ENCODE measurements around the gene GALNT5. TPM values are rescaled to one million over a fixed set of nuclear protein-coding genes. Genes with fewer than 3 reads are reported as not detected.

The GALNT5 gene
- total RNA-seq, 1 experiment from 2014 or later: not detected

DNA sequence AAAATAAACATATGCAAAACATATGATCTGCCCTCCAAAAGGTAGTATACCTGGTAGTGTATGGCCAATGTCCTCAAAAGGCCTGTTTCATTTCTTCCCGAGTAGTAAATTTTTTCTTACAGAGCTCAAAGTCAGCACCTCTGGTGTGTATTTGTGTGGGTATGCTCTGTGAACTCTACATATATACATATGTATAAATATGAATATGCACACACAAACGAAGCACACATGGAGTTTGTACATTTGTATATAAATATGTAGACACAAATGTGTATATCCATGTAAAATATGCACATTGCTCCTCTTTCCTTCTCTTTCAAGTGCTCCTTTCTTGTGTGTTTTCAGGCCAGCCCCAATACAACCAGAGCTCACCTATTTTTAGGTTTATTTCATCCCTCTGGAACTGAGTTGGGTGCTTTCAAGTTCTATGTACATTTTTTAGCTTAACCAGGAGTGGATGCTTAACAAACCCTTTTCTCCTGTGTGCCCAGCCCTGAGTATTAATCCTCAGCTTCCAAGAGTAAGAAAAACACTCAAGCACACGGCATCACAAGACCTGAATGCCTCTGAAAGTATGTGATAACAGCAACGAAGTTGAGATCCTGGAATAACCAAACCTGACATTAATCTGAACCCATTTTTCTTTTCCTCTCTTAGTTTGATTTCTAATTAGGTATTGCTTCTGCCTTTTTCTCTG lies 12.2 kb upstream of the GALNT5 start:
- Histone ChIP-seq H3K4me1 (ENCODE audit: low read length) (no peaks in the 10 kb centered on the region), H3K27me3 (ENCODE audit: low read length) (no peaks in the 10 kb centered on the region), H3K36me3 (ENCODE audit: insufficient read depth, low read length) (no peaks in the 10 kb centered on the region), H2AFZ (ENCODE audit: low read length) (no peak overlapping the region), H3K79me2 (ENCODE audit: low read length) (no peaks in the 10 kb centered on the region), H4K20me1 (ENCODE audit: insufficient read depth, low read depth, low read length) (no peaks in the 10 kb centered on the region), H3K9me2 (replicated peaks; ENCODE audit: insufficient read depth, low read length) (no peaks in the 10 kb centered on the region), H3K9ac (ENCODE audit: low read length) (no peak overlapping the region), H3K4me2 (ENCODE audit: low read depth, low read length, poor library complexity, severe bottlenecking) (no peak overlapping the region), H3K9me3 (ENCODE audit: low read length) (no peaks in the 10 kb centered on the region), H3K27ac (ENCODE audit: low read length) (no peak overlapping the region), H3K4me3 (ENCODE audit: low read length) (no peak overlapping the region)
- no peak for DNase-seq

DNA sequence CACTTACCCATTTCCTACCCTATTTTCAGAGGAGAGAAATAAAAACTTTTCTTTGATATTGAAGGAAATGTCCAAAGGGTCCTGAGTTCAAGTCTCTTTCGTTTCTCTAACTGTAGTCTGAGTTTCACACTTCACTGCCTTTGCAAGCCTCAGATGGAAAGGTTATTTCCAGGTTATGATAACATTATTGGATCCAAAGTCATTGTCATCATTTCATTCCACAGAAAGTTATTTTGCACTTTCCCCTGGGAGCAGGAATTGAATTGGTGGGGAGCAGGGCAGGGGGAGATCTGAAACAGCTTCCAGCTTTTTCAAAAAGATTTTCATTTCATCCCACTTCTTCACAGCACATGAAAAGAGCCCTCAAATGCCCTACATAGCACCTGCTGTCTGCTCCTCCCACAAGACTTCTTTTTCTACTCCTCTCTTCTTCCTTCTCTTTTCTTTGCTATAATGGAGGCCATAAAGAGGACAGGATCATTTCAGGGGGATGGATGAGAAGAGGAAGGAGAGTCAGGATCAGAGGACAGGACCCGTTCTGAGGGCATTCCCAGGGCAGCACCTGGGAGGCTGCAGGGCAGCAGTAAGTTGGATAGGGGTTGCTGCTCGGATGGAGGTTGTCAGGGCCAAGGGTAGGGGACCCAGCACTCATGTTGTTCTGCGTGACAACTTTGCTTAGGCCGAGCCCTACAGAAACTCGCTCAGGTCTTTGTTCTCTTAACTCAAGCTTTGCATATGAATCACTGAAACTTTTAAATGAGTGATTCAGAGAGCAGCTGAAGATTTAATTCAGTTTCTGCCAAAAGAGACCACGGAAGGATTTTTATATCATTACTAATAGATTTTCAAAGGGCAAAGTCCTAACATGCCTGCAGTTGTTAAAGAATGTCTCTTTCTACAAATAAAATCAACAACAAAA lies 11.4 kb upstream of the GALNT5 start:
- Histone ChIP-seq H3K4me2 (ENCODE audit: low read depth, low read length, poor library complexity, severe bottlenecking) (no peak overlapping the region), H3K79me2 (ENCODE audit: low read length) (no peaks in the 10 kb centered on the region), H3K36me3 (ENCODE audit: insufficient read depth, low read length) (no peaks in the 10 kb centered on the region), H3K27ac (ENCODE audit: low read length) (no peak overlapping the region), H3K4me1 (ENCODE audit: low read length) (no peaks in the 10 kb centered on the region), H3K27me3 (ENCODE audit: low read length) (no peaks in the 10 kb centered on the region), H3K4me3 (ENCODE audit: low read length) (no peak overlapping the region), H2AFZ (ENCODE audit: low read length) (no peak overlapping the region), H4K20me1 (ENCODE audit: insufficient read depth, low read depth, low read length) (no peaks in the 10 kb centered on the region), H3K9me2 (replicated peaks; ENCODE audit: insufficient read depth, low read length) (no peaks in the 10 kb centered on the region), H3K9ac (ENCODE audit: low read length) (no peak overlapping the region), H3K9me3 (ENCODE audit: low read length) (no peaks in the 10 kb centered on the region)
- no peak for DNase-seq

DNA sequence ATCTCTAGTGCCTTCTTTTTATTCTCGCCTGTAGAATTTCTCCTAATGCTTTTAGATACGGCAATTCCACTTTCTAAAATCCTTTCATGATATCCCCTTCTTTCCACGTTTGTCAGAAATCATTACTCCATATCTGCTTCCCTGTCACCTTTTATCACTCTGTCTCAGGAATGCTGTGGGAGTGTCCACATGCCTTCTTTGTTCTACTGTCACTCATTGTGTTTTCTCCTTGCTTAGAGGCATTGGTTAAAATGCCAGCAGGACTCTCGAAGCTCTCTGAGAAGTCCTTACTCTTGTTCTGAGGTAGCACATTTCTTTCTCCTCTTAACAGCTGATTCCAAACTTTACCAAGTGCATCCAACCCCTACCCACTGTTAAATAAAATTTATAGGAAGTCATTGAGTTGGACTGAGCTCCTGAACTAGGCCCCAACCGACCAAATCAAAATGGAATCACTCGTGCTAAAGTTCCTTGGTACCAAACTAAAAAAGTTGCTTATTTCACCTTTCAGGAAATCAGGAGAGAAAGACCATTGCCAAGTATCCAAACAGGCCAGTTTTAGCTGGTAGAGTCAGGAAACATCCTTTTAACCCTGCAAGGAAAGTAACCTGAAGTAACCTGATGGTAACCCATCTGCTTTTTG lies 10.6 kb upstream of the GALNT5 start:
- DNase-seq: no peak
- H2AFZ ChIP-seq (ENCODE audit: low read length): no peak overlapping the region
- no peak overlapping the region for H3K9ac ChIP-seq (ENCODE audit: low read length)
- no peak overlapping the region for H3K4me2 ChIP-seq (ENCODE audit: low read depth, low read length, poor library complexity, severe bottlenecking)
- no peaks in the 10 kb centered on the region for H3K9me2 ChIP-seq (replicated peaks; ENCODE audit: insufficient read depth, low read length)
- H3K4me1 ChIP-seq (ENCODE audit: low read length): no peaks in the 10 kb centered on the region
- H3K36me3 ChIP-seq (ENCODE audit: insufficient read depth, low read length): no peaks in the 10 kb centered on the region
- H4K20me1 ChIP-seq (ENCODE audit: insufficient read depth, low read depth, low read length): no peaks in the 10 kb centered on the region
- H3K27me3 ChIP-seq (ENCODE audit: low read length): no peaks in the 10 kb centered on the region
- H3K27ac ChIP-seq (ENCODE audit: low read length): no peak overlapping the region
- H3K79me2 ChIP-seq (ENCODE audit: low read length): no peaks in the 10 kb centered on the region
- no peak overlapping the region for H3K4me3 ChIP-seq (ENCODE audit: low read length)
- H3K9me3 ChIP-seq (ENCODE audit: low read length): no peaks in the 10 kb centered on the region

DNA sequence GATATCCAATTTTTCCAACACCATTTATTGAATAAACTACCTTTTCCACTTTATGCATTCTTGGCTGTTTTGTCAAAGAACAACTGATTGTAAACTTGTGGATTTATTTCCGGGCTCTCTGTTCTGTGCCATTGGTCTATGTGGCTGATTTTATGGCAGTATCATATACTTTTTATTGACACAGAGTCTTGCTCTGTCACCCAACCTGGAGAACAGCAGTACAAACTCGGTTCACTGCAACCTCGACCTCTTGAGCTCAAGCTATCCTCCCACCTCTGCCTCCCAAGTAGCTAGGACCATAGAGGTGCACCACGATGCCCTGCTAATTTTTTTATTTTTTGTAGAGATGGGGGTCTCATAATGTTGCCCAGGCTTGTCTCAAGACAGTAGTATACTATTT lies 6.7 kb upstream of the GALNT5 start:
- Histone ChIP-seq H3K4me3 (ENCODE audit: low read length) (no peak overlapping the region), H2AFZ (ENCODE audit: low read length) (no peak overlapping the region), H3K4me2 (ENCODE audit: low read depth, low read length, poor library complexity, severe bottlenecking) (no peak overlapping the region), H3K79me2 (ENCODE audit: low read length) (no peaks in the 10 kb centered on the region), H3K27me3 (ENCODE audit: low read length) (0 out of 2 replicates have a peak, but pooled peaks cover 3% of the 10 kb centered on the region), H3K27ac (ENCODE audit: low read length) (no peak overlapping the region), H3K9me2 (replicated peaks; ENCODE audit: insufficient read depth, low read length) (no peaks in the 10 kb centered on the region), H3K4me1 (ENCODE audit: low read length) (no peaks in the 10 kb centered on the region), H3K9me3 (ENCODE audit: low read length) (no peaks in the 10 kb centered on the region), H4K20me1 (ENCODE audit: insufficient read depth, low read depth, low read length) (no peaks in the 10 kb centered on the region), H3K36me3 (ENCODE audit: insufficient read depth, low read length) (no peaks in the 10 kb centered on the region), H3K9ac (ENCODE audit: low read length) (no peak overlapping the region)
- no peak for DNase-seq

DNA sequence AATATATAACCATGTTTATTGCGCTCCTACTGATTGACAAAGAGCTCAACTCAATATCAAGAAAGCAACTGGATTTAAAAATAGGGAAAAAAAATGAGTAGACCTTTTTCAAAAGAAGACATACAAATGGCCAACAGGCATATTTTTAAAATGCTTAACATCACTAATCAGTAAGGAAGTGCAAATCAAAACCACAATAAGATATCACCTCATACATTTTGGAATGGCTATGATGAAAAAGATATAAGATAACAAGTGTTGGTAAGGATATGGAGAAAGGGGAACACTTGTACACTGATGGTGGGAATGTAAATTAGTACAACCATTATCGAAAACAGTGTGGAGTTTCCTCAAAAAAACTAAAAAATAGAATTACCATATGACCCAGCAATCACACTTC lies 5.6 kb upstream of the GALNT5 start:
- no peak overlapping the region for H2AFZ ChIP-seq (ENCODE audit: low read length)
- H3K27ac ChIP-seq (ENCODE audit: low read length): no peak overlapping the region
- H3K27me3 ChIP-seq (ENCODE audit: low read length): 0 out of 2 replicates have a peak, but pooled peaks cover 3% of the 10 kb centered on the region
- H3K4me2 ChIP-seq (ENCODE audit: low read depth, low read length, poor library complexity, severe bottlenecking): no peak overlapping the region
- no peaks in the 10 kb centered on the region for H3K9me3 ChIP-seq (ENCODE audit: low read length)
- no peaks in the 10 kb centered on the region for H3K9me2 ChIP-seq (replicated peaks; ENCODE audit: insufficient read depth, low read length)
- H3K4me1 ChIP-seq (ENCODE audit: low read length): no peaks in the 10 kb centered on the region
- H3K9ac ChIP-seq (ENCODE audit: low read length): no peak overlapping the region
- no peaks in the 10 kb centered on the region for H4K20me1 ChIP-seq (ENCODE audit: insufficient read depth, low read depth, low read length)
- no peaks in the 10 kb centered on the region for H3K79me2 ChIP-seq (ENCODE audit: low read length)
- H3K36me3 ChIP-seq (ENCODE audit: insufficient read depth, low read length): no peaks in the 10 kb centered on the region
- DNase-seq: no peak
- H3K4me3 ChIP-seq (ENCODE audit: low read length): no peak overlapping the region

DNA sequence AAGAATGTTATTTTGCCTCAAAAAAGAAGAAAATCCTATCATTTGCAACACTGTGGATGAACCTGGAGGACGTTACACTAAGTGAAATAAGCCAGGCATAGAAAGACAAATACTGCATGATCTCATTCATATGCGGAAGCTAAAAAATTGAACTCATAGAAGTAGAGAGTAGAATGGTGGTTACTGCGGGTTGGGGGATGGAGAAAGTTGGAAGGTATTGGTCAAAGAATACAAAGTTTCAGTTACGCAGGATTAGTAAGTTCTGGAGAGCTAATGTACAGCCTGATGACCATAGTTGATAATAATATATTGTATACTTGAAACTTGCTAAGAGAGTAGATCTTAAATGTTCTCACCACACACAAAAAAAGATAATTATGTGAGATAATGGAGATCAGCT lies 5.0 kb upstream of the GALNT5 start:
- Histone ChIP-seq H3K9me3 (ENCODE audit: low read length) (no peaks in the 10 kb centered on the region), H3K4me1 (ENCODE audit: low read length) (no peaks in the 10 kb centered on the region), H2AFZ (ENCODE audit: low read length) (no peak overlapping the region), H3K9ac (ENCODE audit: low read length) (no peak overlapping the region), H3K9me2 (replicated peaks; ENCODE audit: insufficient read depth, low read length) (no peaks in the 10 kb centered on the region), H4K20me1 (ENCODE audit: insufficient read depth, low read depth, low read length) (no peaks in the 10 kb centered on the region), H3K27ac (ENCODE audit: low read length) (no peak overlapping the region), H3K4me2 (ENCODE audit: low read depth, low read length, poor library complexity, severe bottlenecking) (no peak overlapping the region), H3K27me3 (ENCODE audit: low read length) (0 out of 2 replicates have a peak, but pooled peaks cover 3% of the 10 kb centered on the region), H3K36me3 (ENCODE audit: insufficient read depth, low read length) (no peaks in the 10 kb centered on the region), H3K79me2 (ENCODE audit: low read length) (no peaks in the 10 kb centered on the region), H3K4me3 (ENCODE audit: low read length) (no peak overlapping the region)
- no peak for DNase-seq

DNA sequence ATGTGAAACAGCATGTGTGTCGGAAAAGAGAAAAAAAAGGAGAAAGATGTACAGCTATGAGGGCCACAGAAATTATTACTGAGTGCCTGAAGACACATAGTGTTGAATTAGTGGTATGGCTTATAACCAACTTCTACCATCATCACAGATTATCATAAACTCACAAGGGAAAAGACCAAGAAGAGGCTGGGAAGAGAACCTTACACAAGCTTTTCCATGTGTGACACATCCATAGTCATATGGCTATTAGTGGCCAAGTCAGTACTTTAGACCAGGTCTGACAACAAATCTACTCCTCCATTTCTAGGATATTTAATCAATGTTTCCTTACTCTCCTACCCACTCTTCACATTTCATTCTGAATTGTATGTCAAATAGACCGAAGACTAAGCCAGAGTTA lies 3.5 kb upstream of the GALNT5 start:
- Histone ChIP-seq H3K79me2 (ENCODE audit: low read length) (no peaks in the 10 kb centered on the region), H2AFZ (ENCODE audit: low read length) (no peak overlapping the region), H3K27me3 (ENCODE audit: low read length) (0 out of 2 replicates have a peak, but pooled peaks cover 3% of the 10 kb centered on the region), H3K9me2 (replicated peaks; ENCODE audit: insufficient read depth, low read length) (no peaks in the 10 kb centered on the region), H3K4me3 (ENCODE audit: low read length) (no peak overlapping the region), H3K9ac (ENCODE audit: low read length) (no peak overlapping the region), H3K4me2 (ENCODE audit: low read depth, low read length, poor library complexity, severe bottlenecking) (no peak overlapping the region), H4K20me1 (ENCODE audit: insufficient read depth, low read depth, low read length) (no peaks in the 10 kb centered on the region), H3K4me1 (ENCODE audit: low read length) (no peaks in the 10 kb centered on the region), H3K27ac (ENCODE audit: low read length) (no peak overlapping the region), H3K36me3 (ENCODE audit: insufficient read depth, low read length) (no peaks in the 10 kb centered on the region), H3K9me3 (ENCODE audit: low read length) (no peaks in the 10 kb centered on the region)
- no peak for DNase-seq

DNA sequence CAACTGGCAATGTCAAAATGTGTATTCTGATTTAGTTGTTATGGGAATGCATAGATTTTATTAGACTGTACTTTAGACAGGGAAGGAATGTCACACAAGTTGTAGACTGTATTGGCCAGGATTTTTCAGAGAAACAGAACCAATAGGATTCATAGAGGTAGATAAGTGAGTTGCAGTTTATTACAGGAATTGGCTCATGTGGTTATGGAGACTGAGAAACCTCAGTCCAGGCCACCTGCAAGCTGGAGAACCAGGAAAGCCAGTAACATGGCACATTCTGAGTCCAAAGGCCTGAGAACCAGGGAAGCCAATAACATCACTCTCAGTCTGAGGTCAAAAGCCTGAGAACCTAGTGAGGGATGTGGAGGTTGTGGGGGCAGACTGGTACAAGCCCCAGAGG lies 1.8 kb upstream of the GALNT5 start:
- no peak overlapping the region for H3K4me3 ChIP-seq (ENCODE audit: low read length)
- no peak for DNase-seq
- H3K27me3 ChIP-seq (ENCODE audit: low read length): 0 out of 2 replicates have a peak, but pooled peaks cover 3% of the 10 kb centered on the region
- H3K27ac ChIP-seq (ENCODE audit: low read length): no peak overlapping the region
- H3K9ac ChIP-seq (ENCODE audit: low read length): no peak overlapping the region
- H3K79me2 ChIP-seq (ENCODE audit: low read length): no peaks in the 10 kb centered on the region
- H3K9me3 ChIP-seq (ENCODE audit: low read length): no peaks in the 10 kb centered on the region
- H2AFZ ChIP-seq (ENCODE audit: low read length): no peak overlapping the region
- H3K9me2 ChIP-seq (replicated peaks; ENCODE audit: insufficient read depth, low read length): no peaks in the 10 kb centered on the region
- no peaks in the 10 kb centered on the region for H4K20me1 ChIP-seq (ENCODE audit: insufficient read depth, low read depth, low read length)
- H3K4me1 ChIP-seq (ENCODE audit: low read length): no peaks in the 10 kb centered on the region
- no peaks in the 10 kb centered on the region for H3K36me3 ChIP-seq (ENCODE audit: insufficient read depth, low read length)
- no peak overlapping the region for H3K4me2 ChIP-seq (ENCODE audit: low read depth, low read length, poor library complexity, severe bottlenecking)

Data from Karpas-422 (cell line).